Measurements from ENCODE around the gene CIBAR2. TPM values are rescaled to one million over a fixed set of nuclear protein-coding genes. Genes with fewer than 3 reads are reported as not detected.

Gene CIBAR2
- total RNA-seq, 2 donors from 2014 or later: not detected

GRCh38 chr16:85152414-85153030 is 40.2 kb upstream of the CIBAR2 start:
- Histone ChIP-seq H3K27ac (peak overlapping the region; percentile 20 to 34), H3K27me3 (replicated peaks; ENCODE audit: insufficient read depth) (no peaks in the 10 kb centered on the region), H3K4me1 (replicated peaks) (peaks cover 6% of the 10 kb centered on the region), H3K4me3 (no peak overlapping the region), H3K36me3 (no peaks in the 10 kb centered on the region), H3K9me3 (no peaks in the 10 kb centered on the region)
- intact Hi-C loops (cut with DNase I): no loop called here
- WGBS: 60% methylated on average over 14 of the region's 14 CpGs
- TF ChIP-seq POLR2AphosphoS5 (IDR thresholded peaks at IDR 0.05) (no peak), POLR2A (IDR thresholded peaks at IDR 0.05) (no peak), CTCF (IDR thresholded peaks at IDR 0.05) (no peak)
- DNase-seq (ENCODE audit: low spot score): no peak

- H3K9me3 ChIP-seq: no peaks in the 10 kb centered on the region
- peak; percentile 29 for TF ChIP-seq POLR2AphosphoS5 (IDR thresholded peaks at IDR 0.05)
- TF ChIP-seq POLR2A (IDR thresholded peaks at IDR 0.05): no peak
- peak overlapping the region; percentile 20 to 34 for H3K27ac ChIP-seq
- peak; percentile 74 for DNase-seq (ENCODE audit: low spot score)
- peaks cover 6% of the 10 kb centered on the region for H3K4me1 ChIP-seq (replicated peaks)
- WGBS: 37% methylated on average over 24 of the region's 24 CpGs
- no peak overlapping the region for H3K4me3 ChIP-seq
- intact Hi-C loops (cut with DNase I): no loop called here
- H3K27me3 ChIP-seq (replicated peaks; ENCODE audit: insufficient read depth): no peaks in the 10 kb centered on the region
- no peaks in the 10 kb centered on the region for H3K36me3 ChIP-seq
Observed at GRCh38 chr16:85151603-85152413, 39.5 kb upstream of the CIBAR2 start.

- H3K27me3 ChIP-seq (replicated peaks; ENCODE audit: insufficient read depth): no peaks in the 10 kb centered on the region
- no peak for DNase-seq (ENCODE audit: low spot score)
- peak overlapping the region; percentile 20 to 34 for H3K27ac ChIP-seq
- 68% methylated on average over 11 of the region's 11 CpGs for WGBS
- intact Hi-C loops (cut with DNase I): no loop called here
- H3K4me1 ChIP-seq (replicated peaks): peaks cover 6% of the 10 kb centered on the region
- TF ChIP-seq CTCF (IDR thresholded peaks at IDR 0.05) (no peak), POLR2A (IDR thresholded peaks at IDR 0.05) (no peak), POLR2AphosphoS5 (IDR thresholded peaks at IDR 0.05) (no peak)
- H3K36me3 ChIP-seq: no peaks in the 10 kb centered on the region
- no peak overlapping the region for H3K4me3 ChIP-seq
- no peaks in the 10 kb centered on the region for H3K9me3 ChIP-seq
Observed at GRCh38 chr16:85151079-85151602, 38.9 kb upstream of the CIBAR2 start.

- no peak overlapping the region for H3K27ac ChIP-seq
- intact Hi-C loops (cut with DNase I): no loop called here
Observed at GRCh38 chr16:85150331-85150940, 38.2 kb upstream of the CIBAR2 start.

More at GRCh38 chr16:85150331-85150940, 38.2 kb upstream of the CIBAR2 start:
- H3K4me1 ChIP-seq (replicated peaks): peaks cover 6% of the 10 kb centered on the region
- DNase-seq (ENCODE audit: low spot score): no peak
- H3K36me3 ChIP-seq: no peaks in the 10 kb centered on the region
- TF ChIP-seq POLR2A (IDR thresholded peaks at IDR 0.05) (no peak), CTCF (IDR thresholded peaks at IDR 0.05) (no peak), POLR2AphosphoS5 (IDR thresholded peaks at IDR 0.05) (no peak)
- no peaks in the 10 kb centered on the region for H3K9me3 ChIP-seq
- no peaks in the 10 kb centered on the region for H3K27me3 ChIP-seq (replicated peaks; ENCODE audit: insufficient read depth)
- WGBS: 92% methylated on average over 9 of the region's 9 CpGs
- no peak overlapping the region for H3K4me3 ChIP-seq
